Body of pancreas (tissue), 4 donors: ENCODE measurements around the gene NEIL3.

Source experiments
- POLR2A ChIP-seq, 3 donors: fragments of 450-650 bp; IDR thresholded peaks; one replicate each; pipeline ENCODE4 v1.6.1; 2016; ENCODE audit warnings: antibody characterized with exemption in 3 of 3, mild to moderate bottlenecking in 2 of 3
- TF ChIP-seq, protein P1 (sequence below), 7 experiments: fragments of 450-650 bp in 4 of 7; fragments of 200-600 bp in 3 of 7; sonication (generic) in 3 of 7; IDR thresholded peaks; one replicate each; pipeline ENCODE4 v1.5.1; 2016 to 2019; ENCODE audit warnings: antibody characterized with exemption in 7 of 7

DNA sequence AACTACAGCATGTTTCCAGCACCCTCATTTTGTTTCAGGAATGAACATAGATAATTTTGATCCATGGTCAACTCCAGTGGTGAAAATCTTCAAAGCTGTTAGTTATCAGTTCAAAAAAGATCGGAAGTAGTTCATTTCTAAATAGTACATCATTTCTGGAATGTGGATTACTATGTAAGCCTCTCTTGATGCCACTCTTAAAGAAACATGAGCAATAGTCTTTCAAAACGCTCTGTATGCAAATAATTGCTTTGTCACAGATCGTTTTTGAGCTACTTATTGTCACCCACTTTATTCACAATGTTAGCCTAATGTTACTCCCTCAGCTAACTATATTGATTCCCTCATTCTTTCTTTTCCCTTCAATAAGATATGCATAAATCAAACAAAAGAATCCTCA, 65.7 kb downstream of the NEIL3 start:
- no peak for TF ChIP-seq POLR2A (IDR thresholded peaks at IDR 0.05)
- TF ChIP-seq, protein P1, sequence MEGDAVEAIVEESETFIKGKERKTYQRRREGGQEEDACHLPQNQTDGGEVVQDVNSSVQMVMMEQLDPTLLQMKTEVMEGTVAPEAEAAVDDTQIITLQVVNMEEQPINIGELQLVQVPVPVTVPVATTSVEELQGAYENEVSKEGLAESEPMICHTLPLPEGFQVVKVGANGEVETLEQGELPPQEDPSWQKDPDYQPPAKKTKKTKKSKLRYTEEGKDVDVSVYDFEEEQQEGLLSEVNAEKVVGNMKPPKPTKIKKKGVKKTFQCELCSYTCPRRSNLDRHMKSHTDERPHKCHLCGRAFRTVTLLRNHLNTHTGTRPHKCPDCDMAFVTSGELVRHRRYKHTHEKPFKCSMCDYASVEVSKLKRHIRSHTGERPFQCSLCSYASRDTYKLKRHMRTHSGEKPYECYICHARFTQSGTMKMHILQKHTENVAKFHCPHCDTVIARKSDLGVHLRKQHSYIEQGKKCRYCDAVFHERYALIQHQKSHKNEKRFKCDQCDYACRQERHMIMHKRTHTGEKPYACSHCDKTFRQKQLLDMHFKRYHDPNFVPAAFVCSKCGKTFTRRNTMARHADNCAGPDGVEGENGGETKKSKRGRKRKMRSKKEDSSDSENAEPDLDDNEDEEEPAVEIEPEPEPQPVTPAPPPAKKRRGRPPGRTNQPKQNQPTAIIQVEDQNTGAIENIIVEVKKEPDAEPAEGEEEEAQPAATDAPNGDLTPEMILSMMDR (IDR thresholded peaks at IDR 0.05): no peak
